ENCODE data around the gene INHBE.

Gene INHBE

GRCh38 chr12:57464569-57464968 lies 9.5 kb downstream of the INHBE start:
- CTCF ChIA-PET = interaction anchor here (0.6 kb wide), 2 partner anchors 122 to 1289 kb away, joined by 3 to 4 read pairs; no protein-coding TSS in a partner anchor
- TF ChIP-seq ZBTB1 (tag by site-specific recombination; IDR thresholded peaks at IDR 0.05) (no peak), SCRT2 (tag by site-specific recombination; IDR thresholded peaks at IDR 0.05) (no peak), ZNF169 (tag by site-specific recombination; IDR thresholded peaks at IDR 0.05) (no peak), PATZ1 (tag by site-specific recombination; IDR thresholded peaks at IDR 0.05) (no peak), IKZF3 (tag by site-specific recombination; IDR thresholded peaks at IDR 0.05) (no peak), ZSCAN5A (tag by site-specific recombination; IDR thresholded peaks at IDR 0.05) (no peak), ZBTB21 (tag by site-specific recombination; IDR thresholded peaks at IDR 0.05) (no peak), ZSCAN30 (tag by site-specific recombination; IDR thresholded peaks at IDR 0.05) (no peak), PRDM1 (tag by site-specific recombination; IDR thresholded peaks at IDR 0.05) (no peak), PRDM10 (tag by site-specific recombination; IDR thresholded peaks at IDR 0.05) (no peak), ZNF155 (tag by site-specific recombination; IDR thresholded peaks at IDR 0.05) (no peak), ATF2 (tag by site-specific recombination; IDR thresholded peaks at IDR 0.05; ENCODE audit: low read depth) (no peak), ZNF426 (tag by site-specific recombination; IDR thresholded peaks at IDR 0.05) (no peak), ZNF335 (tag by site-specific recombination; conservative IDR thresholded peaks at IDR 0.05) (no peak)
- no peaks in the 10 kb centered on the region for H3K9me3 ChIP-seq (ENCODE audit: control insufficient read depth, insufficient read depth, low read depth, low read length)
- peaks cover 8% of the 10 kb centered on the region for H3K4me1 ChIP-seq (ENCODE audit: control insufficient read depth, insufficient read depth, low read length)
- POLR2A ChIA-PET = interaction anchor here (0.5 kb wide), 1 partner anchor 163 kb away, joined by 5 read pairs; no protein-coding TSS in a partner anchor
- no peaks in the 10 kb centered on the region for H3K36me3 ChIP-seq (ENCODE audit: control insufficient read depth in 2 of 2, insufficient read depth in 1 of 2, low read length in 2 of 2)
- no peak overlapping the region for H3K27ac ChIP-seq (ENCODE audit: extremely low read depth, low read depth, low read length)
- no peak overlapping the region for H3K4me3 ChIP-seq (ENCODE audit: low read depth, low read length)

- ChIA-PET CTCF (interaction anchor here (0.6 to 1.4 kb wide), 8 partner anchors 9 to 1290 kb away, joined by 3 to 5 read pairs (median 4); partner anchors contain the start of genes INHBE and SHMT2), POLR2A (interaction anchor here (0.5 to 0.9 kb wide), 2 partner anchors 58 to 164 kb away, joined by 3 to 5 read pairs; no protein-coding TSS in a partner anchor)
- TF ChIP-seq GLIS2 (tag by site-specific recombination; IDR thresholded peaks at IDR 0.05) = no peak
- TF ChIP-seq ZBTB17 (tag by site-specific recombination; IDR thresholded peaks at IDR 0.05) = no peak
- no peak for TF ChIP-seq AEBP2 (tag by site-specific recombination; IDR thresholded peaks at IDR 0.05; ENCODE audit: borderline replicate concordance)
- TF ChIP-seq GFI1B (tag by site-specific recombination; IDR thresholded peaks at IDR 0.05) = no peak
- no peak for TF ChIP-seq ZNF660 (tag by site-specific recombination; IDR thresholded peaks at IDR 0.05)
- no peak for TF ChIP-seq ZNF19 (tag by site-specific recombination; IDR thresholded peaks at IDR 0.05; ENCODE audit: low read depth)
- Histone ChIP-seq H3K4me1 (ENCODE audit: control insufficient read depth, insufficient read depth, low read length) (peaks cover 8% of the 10 kb centered on the region), H3K4me3 (ENCODE audit: low read depth, low read length) (no peak overlapping the region), H3K27ac (ENCODE audit: extremely low read depth, low read depth, low read length) (no peak overlapping the region), H3K36me3 (ENCODE audit: control insufficient read depth in 2 of 2, insufficient read depth in 1 of 2, low read length in 2 of 2) (no peaks in the 10 kb centered on the region), H3K9me3 (ENCODE audit: control insufficient read depth, insufficient read depth, low read depth, low read length) (no peaks in the 10 kb centered on the region)
Measured at GRCh38 chr12:57465030-57465746, 10.1 kb downstream of the INHBE start.

Measured in HEK293 (cell line).